Endothelial cell of umbilical vein (primary cell): ENCODE data around the gene IGFBP2. TPM values are rescaled to one million over a fixed set of nuclear protein-coding genes. Genes with fewer than 3 reads are reported as not detected.

Experiments
- BruUV-seq: library from RNA; stranded (reverse); fragments of 400-500 nt; replicated peaks from 2 replicates; lab custom pipeline; 2021; lab: Mats Ljungman, UMichigan
- CTCF ChIA-PET: fragments of 300-600, 350-600 bp; sonication (Branson Sonifier 250); formaldehyde crosslinking; loops from one replicate; lab custom pipeline; 2021; ENCODE audit warnings: antibody characterized with exemption, inconsistent platforms; lab: Charles Lee
- POLR2A ChIA-PET: fragments of 300-600, 350-600 bp; sonication (Branson Sonifier 250); formaldehyde crosslinking; loops from one replicate; lab custom pipeline; 2021; ENCODE audit warnings: antibody characterized with exemption, inconsistent platforms; lab: Charles Lee
- DNase-seq: peaks from one replicate; pipeline ENCODE4 v3.0.0-alpha.2; 2011; ENCODE audit warnings: low read depth, low spot score
- FAIRE-seq: peaks from 2 replicates; lab custom pipeline; 2011; peaks lifted over from hg19 to GRCh38; lab: Jason Lieb, UNC
- H2AFZ ChIP-seq: 2 replicates; pipeline ENCODE4 v1.6.0; 2012; ENCODE audit warnings: low read depth, low read length, control low read depth, inconsistent platforms
- H3K27ac ChIP-seq: 2 replicates; pipeline ENCODE4 v1.5.1; 2011; ENCODE audit warnings: low read depth, mild to moderate bottlenecking, control low read depth, low read length, moderate library complexity; ENCODE audit not compliant: insufficient read depth
- H3K27me3 ChIP-seq, 2 experiments: 2 replicates each; pipeline versions ENCODE4 v1.6.0 to v1.6.1; 2011; ENCODE audit warnings: low read length in 2 of 2, mixed read lengths in 1 of 2; ENCODE audit not compliant: control insufficient read depth in 2 of 2, insufficient read depth in 2 of 2
- H3K36me3 ChIP-seq, 2 experiments: 2 replicates in 1 of 2; 3 replicates in 1 of 2; pipeline ENCODE4 v1.5.1; 2011; ENCODE audit warnings: low read length in 2 of 2, mild to moderate bottlenecking in 1 of 2, moderate library complexity in 1 of 2; ENCODE audit not compliant: control insufficient read depth in 2 of 2, insufficient read depth in 2 of 2; ENCODE audit errors: extremely low read depth in 1 of 2
- H3K4me1 ChIP-seq: 3 replicates; pipeline ENCODE4 v1.5.1; 2011; ENCODE audit warnings: mild to moderate bottlenecking, low read length; ENCODE audit not compliant: control insufficient read depth, insufficient read depth; ENCODE audit errors: extremely low read depth
- H3K4me2 ChIP-seq: 2 replicates; pipeline ENCODE4 v1.6.1; 2011; ENCODE audit warnings: low read length, control low read depth, mixed read lengths; ENCODE audit not compliant: insufficient read depth
- H3K4me3 ChIP-seq, 3 experiments: fragments of 200-600 bp in 1 of 3; sonication (generic), shearing (Covaris generic) in 1 of 3; replicated peaks in 1 of 3; 2 replicates each; pipeline ENCODE4 v1.5.1; 2011 to 2016; ENCODE audit warnings: control low read depth in 3 of 3, low read length in 3 of 3, mild to moderate bottlenecking in 2 of 3, inconsistent platforms in 1 of 3, low read depth in 1 of 3, moderate library complexity in 1 of 3; ENCODE audit not compliant: insufficient read depth in 1 of 3
- H3K79me2 ChIP-seq: 2 replicates; pipeline ENCODE4 v1.6.0; 2012; ENCODE audit warnings: low read length, inconsistent platforms; ENCODE audit not compliant: control insufficient read depth, insufficient read depth
- H3K9ac ChIP-seq: replicated peaks from 2 replicates; pipeline ENCODE3; 2011; ENCODE audit warnings: low read length, control low read depth; ENCODE audit not compliant: insufficient read depth; ENCODE audit errors: extremely low read depth
- H3K9me1 ChIP-seq: replicated peaks from 3 replicates; pipeline ENCODE4 v1.6.0; 2011; ENCODE audit warnings: mild to moderate bottlenecking, low read length; ENCODE audit not compliant: control insufficient read depth, insufficient read depth; ENCODE audit errors: extremely low read depth
- H3K9me3 ChIP-seq: replicated peaks from 2 replicates; pipeline ENCODE4 v1.5.1; 2012; ENCODE audit warnings: low read length, inconsistent platforms; ENCODE audit not compliant: control insufficient read depth, insufficient read depth
- H4K20me1 ChIP-seq: replicated peaks from 2 replicates; pipeline ENCODE3; 2011; ENCODE audit warnings: mild to moderate bottlenecking, low read length; ENCODE audit not compliant: control insufficient read depth, insufficient read depth; ENCODE audit errors: extremely low read depth
- EZH2 ChIP-seq: IDR thresholded peaks from 2 replicates; pipeline ENCODE4 v1.6.1; 2012; ENCODE audit warnings: borderline replicate concordance, low read depth, mild to moderate bottlenecking, moderate library complexity, low read length, inconsistent platforms; ENCODE audit not compliant: severe bottlenecking
- FOS ChIP-seq: IDR thresholded peaks from 2 replicates; pipeline ENCODE4 v1.6.1; 2011; ENCODE audit warnings: mild to moderate bottlenecking, low read length, moderate library complexity, borderline replicate concordance; ENCODE audit not compliant: insufficient read depth
- GATA2 ChIP-seq: IDR thresholded peaks from 2 replicates; pipeline ENCODE4 v1.7.0; 2011; ENCODE audit warnings: low read depth, mild to moderate bottlenecking, moderate library complexity, mixed read lengths, low read length; ENCODE audit not compliant: insufficient read length, insufficient read depth
- JUN ChIP-seq: IDR thresholded peaks from 2 replicates; pipeline ENCODE4 v1.6.1; 2011; ENCODE audit warnings: borderline replicate concordance, low read depth; ENCODE audit not compliant: insufficient read length, insufficient read depth
- MYC ChIP-seq: IDR thresholded peaks from one replicate; pipeline ENCODE4 v1.6.1; 2011; ENCODE audit warnings: mild to moderate bottlenecking, low read depth, low read length
- POLR2A ChIP-seq: IDR thresholded peaks from 2 replicates; pipeline ENCODE4 v1.6.1; 2012; ENCODE audit warnings: low read depth, mild to moderate bottlenecking, control low read depth, low read length
- POLR2AphosphoS5 ChIP-seq: IDR thresholded peaks from 2 replicates; pipeline ENCODE4 v1.6.1; 2012; ENCODE audit warnings: low read depth, mild to moderate bottlenecking, control low read depth, low read length, moderate library complexity; ENCODE audit not compliant: insufficient read depth
- dilution Hi-C: fragments of 300-500 bp; cut with MboI; formaldehyde crosslinking; loops from one replicate; pipeline ENCODE4 v1.15.0; 2019; ENCODE audit warnings: low sequenced_read_pairs; ENCODE audit not compliant: extremely low pct_ligation_motif_present
- intact Hi-C: fragments of 100-400 bp; cut with micrococcal nuclease; formaldehyde crosslinking; loops from one replicate; pipeline ENCODE4 v1.10.0; 2022
- polyA plus RNA-seq, 4 experiments: library from polyadenylated mRNA; depleted of rRNA in 3 of 4; stranded (reverse) in 3 of 4; unstranded in 1 of 4; fragments of >200 nt; gene quantifications; 2 replicates each; pipeline versions ENCODE4 v1.2.1 to v1.2.3, GENCODE V29; 2011 to 2012; ENCODE audit warnings: missing spikeins in 1 of 4
- total RNA-seq: library from RNA; stranded (reverse); gene quantifications from 2 replicates; pipeline ENCODE4 v1.2.3, GENCODE V29; 2021
- TF ChIP-seq, protein P1 (sequence below): IDR thresholded peaks from 2 replicates; pipeline ENCODE4 v1.6.1; 2011; ENCODE audit not compliant: insufficient read depth, insufficient read length

The IGFBP2 gene
- total and polyA plus RNA-seq, 2 donors (not counting 3 experiments of a cell fraction or from before 2014, with no cell fraction given): 212 to 261 TPM

DNA sequence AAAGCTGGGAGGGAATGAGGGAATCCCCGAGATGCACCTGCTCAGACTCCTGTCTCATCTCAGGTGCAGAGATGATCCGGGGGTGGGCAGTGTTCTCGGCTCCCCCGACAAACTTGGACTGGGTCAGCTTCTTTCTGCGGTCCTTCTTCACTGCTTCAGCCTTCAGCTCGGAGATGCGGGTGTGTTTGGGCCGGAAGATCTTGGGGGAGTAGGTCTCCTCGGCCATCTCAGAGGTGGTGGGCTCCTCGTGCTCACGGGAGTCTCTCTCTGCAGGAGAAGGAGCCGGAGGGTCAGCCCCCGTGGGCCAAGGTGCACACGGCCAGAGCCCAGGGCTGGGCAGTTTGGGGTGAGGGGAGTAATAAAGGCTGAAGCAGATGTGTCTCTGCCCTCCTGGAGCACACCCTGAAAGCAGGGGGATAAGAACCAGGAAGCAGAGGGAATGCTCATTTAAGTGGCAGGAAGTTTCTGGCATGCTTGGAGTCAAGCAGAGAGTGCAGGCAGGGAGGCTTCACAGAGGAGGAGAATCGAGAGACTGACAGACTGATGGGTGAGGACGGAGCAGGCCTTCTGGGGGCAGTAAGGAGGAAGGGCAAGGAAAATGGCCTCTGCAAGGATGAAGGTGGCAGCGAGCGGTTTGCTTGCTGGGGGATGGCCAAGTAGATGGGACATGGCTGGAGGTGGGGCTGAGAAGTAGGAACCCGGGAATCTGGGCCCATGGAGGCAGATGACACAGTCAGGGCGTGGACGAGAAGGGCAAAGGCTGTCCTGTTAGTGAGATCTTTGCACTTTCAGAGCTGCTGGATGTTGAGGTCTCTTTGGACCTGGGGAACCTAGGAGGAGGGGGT is 45.8 kb downstream of the IGFBP2 start:
- Histone ChIP-seq H3K9ac (no peak overlapping the region), H3K4me3 (no peak overlapping the region), H3K27ac (no peak overlapping the region), H2AFZ (no peak overlapping the region), H3K9me3 (no peaks in the 10 kb centered on the region), H3K79me2 (no peaks in the 10 kb centered on the region), H3K36me3 (no peaks in the 10 kb centered on the region), H3K27me3 (peaks cover 0 to 17% of the 10 kb centered on the region in 2 experiments), H3K4me2 (no peak overlapping the region), H3K4me1 (no peaks in the 10 kb centered on the region), H4K20me1 (no peaks in the 10 kb centered on the region), H3K9me1 (no peaks in the 10 kb centered on the region)
- CTCF ChIA-PET: interaction anchor here (1.5 to 1.6 kb wide), 2 partner anchors 832 to 1034 kb away, joined by 3 to 7 read pairs; no protein-coding TSS in a partner anchor
- POLR2A ChIA-PET: no interaction called here
- no peak for TF ChIP-seq GATA2
- TF ChIP-seq JUN: no peak
- no peak for TF ChIP-seq FOS
- TF ChIP-seq POLR2A: no peak
- TF ChIP-seq, protein P1, sequence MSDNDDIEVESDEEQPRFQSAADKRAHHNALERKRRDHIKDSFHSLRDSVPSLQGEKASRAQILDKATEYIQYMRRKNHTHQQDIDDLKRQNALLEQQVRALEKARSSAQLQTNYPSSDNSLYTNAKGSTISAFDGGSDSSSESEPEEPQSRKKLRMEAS: no peak
- TF ChIP-seq POLR2AphosphoS5: no peak
- no peak for TF ChIP-seq MYC
- TF ChIP-seq EZH2: no peak
- no TSS peak for BruUV-seq
- no peak for FAIRE-seq
- dilution Hi-C loops (no loop called here), intact Hi-C loops (no loop called here)
- DNase-seq: no peak
